Left kidney (tissue), 2 donors: ENCODE results near the gene PPM1A. TPM values are rescaled to one million over a fixed set of nuclear protein-coding genes. Genes with fewer than 3 reads are reported as not detected.
A peak's percentile ranks its signal among the peaks of the same experiment; 100 is the strongest.

Experiments
- DNase-seq: peaks from one replicate; pipeline ENCODE4 v3.0.0-alpha.2; 2013
- polyA plus RNA-seq: library from polyadenylated mRNA; unstranded; fragments of 120-200 nt; gene quantifications from one replicate; pipeline ENCODE4 v1.2.1, GENCODE V29; 2013; ENCODE audit not compliant: insufficient read length

PPM1A gene
- polyA plus RNA-seq, 1 donor = 85.2 TPM

DNA sequence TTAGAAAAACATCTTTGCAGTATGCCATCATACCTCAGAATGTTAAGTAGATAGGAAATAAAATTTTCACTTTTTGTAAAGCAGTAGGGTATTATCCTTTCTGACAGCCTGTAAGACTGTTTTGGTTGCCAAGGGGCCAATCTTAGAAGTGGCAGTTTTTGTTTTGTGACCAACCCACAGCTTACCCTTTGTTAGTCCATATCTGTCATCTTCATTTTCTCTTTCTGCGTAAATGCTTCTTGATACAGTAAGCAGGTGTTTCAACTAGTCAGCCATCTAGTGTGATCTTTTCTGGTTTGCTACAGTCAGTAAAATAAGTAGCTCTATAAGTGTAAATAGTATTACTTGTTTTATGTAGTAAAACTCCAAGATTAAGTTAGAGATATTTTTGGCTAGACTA is 8.8 kb downstream of the PPM1A start:
- no peak for DNase-seq

DNA sequence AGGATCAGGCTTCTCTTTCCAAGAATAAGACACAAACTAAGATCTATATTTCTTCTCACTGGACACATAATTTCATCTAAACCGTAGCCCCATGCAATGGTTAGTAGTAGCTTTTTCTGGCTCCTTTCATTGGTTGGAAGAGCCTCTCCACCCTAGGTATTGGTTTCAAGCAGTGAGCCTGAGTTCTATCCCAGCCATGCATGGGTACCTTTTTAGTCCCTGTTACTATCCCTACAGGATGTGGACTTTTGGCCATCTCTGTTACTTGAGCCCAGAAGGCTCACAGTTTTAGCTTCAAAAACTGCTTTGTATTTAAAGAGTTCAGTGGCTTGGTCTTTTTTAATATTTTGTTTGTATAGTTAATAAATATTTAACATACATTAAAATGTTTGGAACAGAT is 16.1 kb downstream of the PPM1A start:
- no peak for DNase-seq

DNA sequence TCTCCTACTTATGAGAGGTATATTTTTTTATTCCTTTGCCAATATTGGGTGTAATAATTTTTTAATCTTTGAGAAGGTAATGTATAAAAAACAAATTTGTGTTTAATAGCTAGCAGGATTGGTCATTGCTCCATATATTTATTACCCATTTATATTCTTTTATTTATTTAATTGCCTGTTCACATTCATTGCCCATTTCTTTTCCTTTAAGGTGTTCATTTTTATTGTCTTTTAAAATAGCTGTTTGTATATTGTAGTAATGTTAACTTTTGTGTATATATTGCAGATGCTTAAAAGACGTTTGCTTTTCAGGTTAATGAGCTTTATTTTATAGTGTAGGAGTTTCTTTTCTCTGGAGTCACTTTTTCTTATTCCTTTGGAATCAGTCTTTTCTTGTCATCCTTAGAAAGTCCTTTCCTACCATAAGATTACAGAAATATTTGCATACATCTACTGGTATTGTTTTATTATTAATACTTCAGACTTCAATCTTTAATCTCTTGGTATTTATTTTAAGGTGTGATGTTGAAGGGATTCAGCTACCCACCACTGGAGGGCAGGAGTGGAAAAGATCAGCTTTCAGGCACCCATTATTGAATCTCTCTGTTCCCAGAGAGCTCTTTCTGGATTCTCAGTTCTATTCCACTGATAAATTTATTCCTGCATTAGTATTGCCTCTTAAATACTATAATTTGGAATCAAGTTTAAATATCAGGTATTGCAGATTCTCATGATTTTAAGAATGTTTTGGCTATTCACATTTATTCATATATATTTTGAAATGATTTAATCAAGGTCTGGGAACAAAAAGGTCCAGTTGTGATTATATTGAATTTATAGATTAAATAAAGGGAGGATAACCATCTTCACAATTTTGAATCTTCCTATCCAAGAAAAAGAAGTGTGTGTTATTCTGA is 17.3 kb downstream of the PPM1A start:
- DNase-seq = no peak

DNA sequence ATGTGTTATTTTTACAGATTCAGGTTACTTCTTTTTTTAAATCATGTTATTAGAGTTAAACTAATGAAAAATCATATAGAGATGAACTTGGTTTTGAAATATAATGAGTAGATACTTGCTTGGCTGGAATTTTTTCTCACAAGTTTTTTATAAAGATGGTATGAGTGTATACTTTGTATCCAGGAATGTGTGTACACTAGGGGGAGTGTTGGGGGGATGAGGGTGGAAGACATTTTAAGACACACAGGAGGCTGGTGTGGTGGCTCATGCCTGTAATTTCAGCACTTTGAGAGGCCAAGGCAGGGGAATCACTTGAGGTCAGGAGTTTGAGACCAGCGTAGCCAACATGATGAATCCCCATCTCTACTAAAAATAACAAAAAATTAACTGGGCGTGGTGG is 23.2 kb downstream of the PPM1A start:
- DNase-seq = no peak

DNA sequence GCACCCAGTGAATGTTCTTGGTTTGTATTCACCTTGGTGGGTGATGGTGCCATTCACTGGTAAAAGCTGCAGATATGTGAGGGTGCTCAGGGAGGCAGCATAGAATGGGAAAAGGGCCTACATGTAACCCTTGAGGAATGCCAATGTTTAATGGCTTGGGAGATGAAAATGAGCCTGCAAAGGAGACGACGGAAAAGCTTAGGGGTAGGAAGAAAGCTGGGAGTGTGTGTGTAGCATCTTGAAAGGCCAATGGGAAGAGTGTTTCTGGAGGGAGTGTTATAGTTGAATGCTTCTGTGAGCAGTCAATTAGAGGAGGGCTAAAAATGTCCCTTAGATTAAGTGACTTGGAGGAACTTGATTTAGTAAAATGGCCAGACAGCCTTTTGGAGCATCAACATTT is 24.9 kb downstream of the PPM1A start:
- peak; percentile 36 for DNase-seq

DNA sequence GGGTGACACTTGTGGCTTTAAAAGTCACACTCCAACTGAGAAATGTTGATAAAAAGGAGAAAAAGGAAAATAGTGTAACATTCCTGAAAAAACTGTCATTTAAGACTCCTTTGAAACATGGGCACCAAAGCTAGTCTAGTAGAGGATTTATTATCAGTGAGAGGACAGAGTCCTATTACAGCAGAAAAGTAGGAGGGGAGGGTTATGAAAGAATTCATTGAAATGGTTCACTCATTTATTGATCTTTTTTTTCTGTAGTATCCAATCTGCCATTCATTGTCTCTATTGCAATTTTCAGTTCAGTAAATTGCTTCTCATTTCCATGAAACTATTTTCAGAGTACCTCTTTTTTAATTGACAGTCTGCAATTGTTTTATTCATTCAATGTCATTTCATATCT is 25.4 kb downstream of the PPM1A start:
- DNase-seq = peak; percentile 28

DNA sequence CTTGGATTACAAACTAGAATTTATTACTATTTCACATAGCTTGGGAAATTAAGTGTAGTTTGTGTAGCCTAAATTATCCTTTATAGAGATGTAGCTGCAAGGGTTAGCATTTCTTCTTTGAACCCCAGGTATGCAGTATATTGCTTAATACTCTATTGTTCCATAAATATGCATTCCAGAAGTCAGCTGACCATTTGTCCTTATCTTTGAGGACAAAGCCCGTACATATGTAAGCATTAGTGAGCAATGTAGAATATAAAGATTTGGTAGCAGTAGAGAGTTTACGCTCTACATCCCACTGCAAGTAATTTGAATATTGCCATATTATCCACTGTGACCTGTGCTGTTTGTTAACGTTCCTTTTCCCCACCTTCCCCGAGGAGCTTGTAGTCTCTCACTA is 26.9 kb downstream of the PPM1A start:
- no peak for DNase-seq

DNA sequence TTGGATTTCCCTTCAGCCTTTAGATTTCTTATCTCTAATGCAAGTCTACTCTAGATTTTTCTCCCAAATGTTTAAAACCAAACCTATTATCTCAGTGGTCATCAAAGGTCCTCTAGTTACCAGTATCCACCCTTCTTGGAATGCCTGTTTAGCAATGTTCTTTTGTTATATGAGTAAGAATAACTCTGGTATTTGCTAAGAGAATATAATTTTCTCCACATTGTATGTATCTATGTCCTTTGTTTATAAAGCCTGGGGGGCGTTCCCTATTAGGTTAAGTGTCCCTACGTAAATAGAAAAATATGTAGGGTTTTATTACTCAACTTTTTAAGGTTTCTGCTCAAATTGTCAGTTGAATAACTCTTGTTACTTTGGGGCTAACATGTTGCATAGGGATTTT is 27.3 kb downstream of the PPM1A start:
- DNase-seq = no peak

DNA sequence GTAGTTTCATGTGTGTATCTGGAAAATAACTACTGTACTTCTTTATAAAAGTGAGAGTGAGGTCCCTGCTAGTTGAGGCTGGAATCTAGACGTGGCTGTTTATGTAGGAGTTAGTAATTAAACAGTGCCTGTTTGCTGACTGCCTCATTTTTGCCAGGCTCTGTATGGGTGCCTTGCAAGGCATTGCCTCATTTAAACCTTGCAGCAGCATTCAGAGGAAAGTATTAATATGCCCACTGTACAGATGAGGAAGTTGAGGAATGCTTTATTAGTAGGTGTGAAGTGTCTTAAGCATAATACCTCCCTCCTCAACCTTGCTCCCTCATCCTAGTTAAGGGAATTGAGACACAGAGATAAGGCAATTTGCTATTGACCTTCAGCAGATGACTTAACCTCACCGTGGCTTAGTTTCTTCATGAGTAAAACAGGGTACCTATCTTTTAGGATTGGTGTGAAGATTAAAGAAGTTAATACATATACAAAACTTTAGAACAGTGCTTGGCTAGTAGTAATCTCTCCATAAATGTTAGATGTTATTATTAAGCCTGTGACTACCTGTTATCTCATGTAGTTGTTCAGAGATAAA is 28.7 kb downstream of the PPM1A start:
- no peak for DNase-seq

DNA sequence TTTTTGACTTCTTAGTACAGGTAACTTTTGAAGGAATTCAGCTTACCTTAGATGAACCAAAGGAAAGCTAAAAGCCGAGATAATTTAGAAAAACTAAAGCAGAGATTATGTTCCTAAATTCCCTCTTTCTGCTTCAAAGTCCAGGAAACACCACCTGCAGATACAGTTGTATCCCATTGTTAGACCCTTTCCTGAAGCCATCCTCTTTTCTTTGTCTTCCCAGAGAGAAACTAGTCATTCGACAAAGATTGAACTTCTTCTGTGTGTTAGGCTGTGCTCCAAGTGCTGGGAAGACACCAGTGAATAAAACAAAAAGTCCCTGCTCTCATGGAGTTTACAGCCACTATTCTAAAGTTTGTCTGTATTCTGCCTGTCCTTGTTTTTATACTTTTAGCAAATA is 29.3 kb downstream of the PPM1A start:
- DNase-seq = no peak

DNA sequence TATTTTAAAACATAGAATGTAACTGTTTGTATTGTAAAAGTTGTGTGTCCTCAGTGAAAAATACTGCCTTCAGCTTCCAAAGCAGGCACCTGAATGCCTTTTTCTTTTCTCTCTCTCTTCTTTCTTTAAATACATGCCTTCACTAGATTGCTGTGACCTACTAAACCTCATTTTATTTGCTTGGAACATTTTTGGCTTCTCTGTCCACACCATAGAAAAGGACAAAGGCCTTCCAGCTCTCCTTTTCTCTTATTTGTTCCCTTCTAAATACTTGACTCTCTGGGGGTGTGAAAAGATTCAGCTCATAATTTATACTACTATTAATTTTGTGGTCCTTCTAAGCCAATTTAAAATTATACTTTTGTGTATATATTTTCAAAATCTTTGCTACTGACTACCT is 38.4 kb downstream of the PPM1A start:
- no peak for DNase-seq

DNA sequence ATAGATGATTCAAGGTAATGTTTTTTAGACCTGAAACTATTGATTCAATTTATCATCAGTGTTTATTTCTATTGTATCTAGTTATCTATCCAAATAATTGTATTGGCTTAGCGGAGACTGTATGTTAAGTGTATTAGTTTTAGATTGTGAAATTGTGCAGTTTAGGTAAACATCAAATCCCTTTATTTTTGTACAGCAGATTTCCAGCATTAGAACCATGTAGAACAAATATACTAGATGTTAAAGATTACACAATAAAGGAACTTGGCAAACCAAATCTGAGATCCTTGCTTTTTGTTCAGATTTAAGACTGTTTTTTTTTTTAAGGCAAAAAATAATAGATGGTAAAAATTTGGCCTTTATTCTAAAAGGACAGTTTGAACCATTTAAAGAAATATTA is 39.3 kb downstream of the PPM1A start:
- DNase-seq = no peak

DNA sequence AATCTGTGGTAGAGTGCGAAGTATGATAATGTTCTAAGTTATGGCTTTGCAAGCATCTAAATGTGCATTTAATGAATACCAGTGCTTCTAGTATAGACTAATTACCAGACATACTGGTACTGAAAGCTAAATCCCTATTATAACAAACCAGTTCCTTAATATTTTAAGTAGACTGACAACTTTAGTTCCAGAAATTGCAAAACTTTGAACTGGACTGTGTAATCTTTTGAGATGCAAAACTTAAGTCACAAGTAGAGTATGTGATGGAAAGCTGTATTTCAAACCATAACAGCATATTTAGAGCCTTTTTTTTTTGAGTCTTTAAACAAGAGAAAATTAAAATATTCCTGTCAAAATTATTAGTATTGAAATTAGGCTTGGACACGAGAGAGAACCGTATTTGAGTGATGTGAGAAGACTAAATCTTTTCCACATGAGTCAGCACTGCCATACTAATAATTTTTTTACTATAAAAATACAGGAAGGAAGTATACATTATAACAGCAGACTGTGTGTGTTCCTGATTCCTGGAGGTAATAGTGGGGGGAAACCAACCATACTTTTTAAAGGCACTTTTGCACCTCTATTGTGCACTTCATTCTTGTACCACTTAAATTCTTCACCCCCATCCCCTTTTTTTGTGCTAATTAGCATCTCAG is 45.5 kb downstream of the PPM1A start:
- DNase-seq = no peak

DNA sequence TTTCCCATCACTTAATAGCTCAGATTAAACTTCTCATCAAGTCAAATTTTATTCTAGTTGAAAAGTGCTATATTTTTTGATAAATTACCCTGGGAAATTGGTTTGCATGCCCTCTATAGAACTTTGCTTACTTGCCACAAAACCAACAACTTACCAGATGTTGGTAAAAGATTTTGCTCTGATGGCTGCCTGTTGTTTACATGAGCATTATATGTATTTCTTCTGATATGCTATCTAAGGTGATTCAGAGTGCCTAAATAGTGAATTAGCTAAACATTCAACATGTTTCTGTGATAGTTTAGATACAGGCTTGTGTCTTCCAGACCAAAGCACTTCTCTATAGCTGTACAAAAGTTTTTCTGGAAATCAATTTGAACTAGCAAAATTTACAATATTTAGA is 51.0 kb downstream of the PPM1A start:
- DNase-seq = no peak

DNA sequence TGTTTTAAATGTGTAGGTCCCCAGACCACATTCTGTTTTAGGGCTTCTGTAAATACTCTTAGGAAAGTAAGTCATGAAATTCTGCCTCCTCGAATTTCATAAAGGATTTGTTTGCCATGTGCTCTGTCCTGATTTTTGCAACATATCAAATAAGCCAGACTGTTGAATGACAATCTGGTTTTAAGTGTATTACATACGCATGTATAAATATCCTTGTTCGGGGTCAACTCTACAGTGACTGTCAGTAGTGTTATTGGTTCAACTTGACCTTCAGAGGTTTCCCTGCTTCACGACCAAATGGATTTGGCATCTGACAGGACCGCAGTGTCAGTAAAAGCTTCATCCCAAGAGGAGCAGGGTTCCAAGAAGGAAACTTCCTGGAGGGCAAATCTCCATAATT is 52.7 kb downstream of the PPM1A start:
- DNase-seq = no peak

DNA sequence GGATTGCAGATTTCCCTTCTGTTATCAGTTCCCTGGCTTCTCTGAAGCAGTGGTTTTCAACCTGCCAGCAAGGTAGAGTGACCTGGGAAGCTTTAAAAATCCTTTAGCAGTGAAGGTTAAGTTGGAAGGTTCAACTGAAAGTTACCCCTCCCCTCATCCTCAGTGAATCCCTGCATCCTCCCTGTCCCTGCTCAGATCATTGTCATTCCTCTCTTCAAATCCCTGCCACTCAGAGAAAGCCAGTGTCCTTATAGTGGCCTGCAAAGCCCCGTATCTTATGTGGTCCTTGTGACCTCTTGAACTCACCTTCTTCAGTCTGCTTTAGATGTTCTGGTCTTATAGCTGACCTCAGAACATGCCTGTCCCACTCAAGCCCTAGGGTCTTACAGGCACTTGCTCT is 53.6 kb downstream of the PPM1A start:
- no peak for DNase-seq

DNA sequence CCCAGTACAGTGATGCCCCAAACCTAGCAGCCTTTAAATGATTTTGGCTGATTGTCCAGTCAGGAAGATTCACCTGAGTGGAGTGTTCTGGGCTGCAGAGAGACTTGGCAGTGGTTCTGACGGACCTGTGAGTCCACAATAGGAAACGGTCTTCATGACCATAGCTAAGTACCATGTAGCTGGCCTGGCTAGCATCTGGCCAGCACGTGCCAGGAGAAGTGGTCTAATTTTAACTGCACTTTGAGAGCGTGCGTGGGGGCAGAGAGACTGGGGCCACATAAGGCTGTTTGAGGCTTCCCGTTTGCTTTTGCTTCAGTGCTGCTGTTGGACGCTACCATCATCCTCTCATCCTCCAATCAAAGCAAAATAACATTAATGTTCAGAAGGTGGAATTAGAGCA is 54.7 kb downstream of the PPM1A start:
- no peak for DNase-seq

DNA sequence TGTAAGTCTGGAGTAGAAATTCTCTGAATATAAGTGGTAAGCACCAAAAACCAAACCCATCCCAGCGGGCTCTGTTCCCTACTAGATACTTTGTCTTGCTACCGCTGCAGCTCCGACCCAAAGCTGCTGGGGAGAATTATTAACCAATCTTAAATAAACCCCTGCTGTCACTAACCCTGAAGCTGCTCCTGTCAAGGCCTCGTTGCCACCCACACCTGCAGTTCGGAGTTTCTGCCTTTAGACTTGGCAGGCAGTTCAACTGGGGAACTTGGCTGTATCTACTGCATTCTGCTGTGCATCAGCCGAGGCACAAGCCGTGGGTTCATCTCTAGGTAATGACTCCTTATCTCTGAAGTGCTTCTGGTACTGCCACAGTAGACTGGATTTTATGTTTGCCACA is 55.5 kb downstream of the PPM1A start:
- no peak for DNase-seq

DNA sequence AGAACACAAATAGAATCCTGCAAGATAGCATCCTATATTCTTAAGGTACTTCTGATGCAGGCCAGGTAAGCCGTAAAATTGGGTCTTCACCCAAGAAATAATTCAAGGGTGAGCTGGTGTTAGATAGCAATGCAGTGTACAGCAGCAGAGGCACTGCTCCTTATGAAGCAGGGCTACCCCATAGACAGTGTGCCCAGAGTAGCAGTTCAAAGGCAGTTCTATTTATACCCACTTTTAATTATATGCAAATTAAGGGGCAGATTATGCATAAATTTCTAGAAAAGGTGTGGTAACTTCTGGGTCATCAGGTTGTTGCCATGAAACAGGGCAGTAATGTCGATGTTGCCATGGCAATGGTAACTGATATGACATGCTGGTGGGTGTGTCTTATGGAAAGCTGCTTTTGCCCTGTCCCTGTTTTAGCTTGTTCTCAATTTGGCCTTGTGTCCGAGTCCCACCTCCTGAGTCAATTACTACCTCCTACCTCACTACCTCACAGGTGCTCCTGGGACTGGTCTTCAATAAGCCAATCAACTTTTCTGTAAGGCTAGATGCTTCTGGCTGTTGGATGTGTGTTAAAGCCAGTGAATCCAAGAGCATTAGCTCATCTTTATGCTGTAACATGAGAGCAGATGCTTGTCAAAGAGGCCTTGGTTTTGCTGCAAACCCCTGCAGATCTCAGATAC is 61.0 kb downstream of the PPM1A start:
- DNase-seq = peak; percentile 15

DNA sequence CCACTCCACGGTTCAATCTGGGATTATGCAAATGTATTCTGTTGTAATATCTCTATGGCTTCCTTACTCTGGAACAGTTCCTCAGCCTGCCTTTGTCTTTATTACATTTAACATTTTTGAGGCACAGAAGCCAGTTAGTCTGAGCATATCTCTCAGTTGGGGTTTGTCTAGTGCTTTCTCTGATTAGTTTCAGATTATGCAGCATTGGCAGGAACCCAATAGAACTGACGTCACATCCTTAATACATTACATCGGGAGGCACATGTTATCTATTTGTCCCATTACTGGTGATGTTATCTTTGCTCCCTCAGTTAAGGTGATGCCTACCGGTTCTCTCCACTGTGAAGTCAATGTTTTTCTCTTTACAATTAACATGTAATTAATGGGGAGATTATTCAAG is 62.4 kb downstream of the PPM1A start:
- DNase-seq = no peak

DNA sequence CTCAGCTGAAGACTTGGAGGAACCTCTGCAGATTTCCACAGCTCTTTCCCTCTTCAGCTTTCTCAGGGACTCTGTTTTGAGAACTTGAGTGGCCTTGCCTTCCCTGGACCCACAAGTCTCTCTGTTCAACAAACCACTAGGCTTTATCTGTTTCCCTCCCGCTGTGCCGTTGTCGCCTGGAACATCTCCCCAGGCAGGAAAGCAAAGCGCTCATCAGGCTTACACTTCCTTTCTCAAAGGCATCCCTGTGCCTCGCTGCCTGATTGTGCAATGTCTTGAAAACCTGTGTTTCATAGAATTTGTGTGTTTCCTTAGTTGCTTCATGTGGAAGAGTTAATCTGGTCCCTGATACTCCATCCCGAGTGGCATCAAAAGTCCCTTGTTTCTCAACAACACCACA is 64.1 kb downstream of the PPM1A start:
- DNase-seq = no peak

DNA sequence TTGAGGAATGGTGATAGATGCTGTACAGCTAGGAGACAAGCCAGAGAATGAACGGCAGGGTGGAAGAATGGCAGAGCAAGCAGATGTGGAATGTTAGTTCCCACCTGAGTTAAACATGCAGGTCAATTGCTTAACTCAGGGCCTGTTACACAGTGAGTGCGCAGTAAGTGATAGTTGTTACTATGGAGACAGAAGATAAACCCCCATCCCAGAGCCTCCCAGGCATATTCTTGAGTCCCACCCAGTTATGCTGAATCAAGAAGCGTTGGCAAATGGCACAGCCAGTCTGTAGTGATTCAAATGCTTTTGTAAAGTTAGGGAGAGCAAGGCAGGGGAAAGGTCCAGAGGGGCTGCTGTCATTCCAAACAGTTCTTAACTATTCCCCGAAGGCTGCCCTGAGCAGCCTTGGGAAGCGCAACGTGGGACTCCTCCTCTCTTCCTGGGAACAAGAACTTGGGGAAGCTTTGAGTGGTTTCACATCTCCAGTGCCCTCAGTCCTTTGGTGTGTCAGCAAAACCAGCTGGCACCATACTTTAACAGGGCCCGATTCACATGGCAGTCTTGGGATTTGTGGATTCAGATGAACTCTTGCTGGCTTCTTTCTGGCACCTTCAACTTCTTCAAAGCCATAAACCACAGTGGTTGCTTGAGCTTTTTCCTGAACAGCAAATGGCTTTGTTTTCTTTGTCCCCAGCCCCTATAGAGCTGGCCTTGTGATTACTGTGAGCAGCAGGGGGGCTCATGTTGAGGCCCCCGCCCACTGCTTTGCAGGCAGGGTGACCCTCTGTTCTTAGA is 66.4 kb downstream of the PPM1A start:
- DNase-seq = no peak
